GM19468 (cell line): Measurements from ENCODE around the gene C7orf57.
A peak's percentile ranks its signal among the peaks of the same experiment; 100 is the strongest.
"Not testable (repeated sequence)": the region's sequence is repeated elsewhere in the genome, so short reads cannot be mapped to it uniquely, and the experiment has no call there.

Experiments used
- ATAC-seq: cut with Tn5 transposase; IDR thresholded peaks from one replicate; pipeline ENCODE4 v1.9.1; 2021; ENCODE audit warnings: mild to moderate bottlenecking, moderate library complexity, moderate number of reproducible peaks; ENCODE audit not compliant: unreplicated experiment; ENCODE audit errors: extremely low read depth

The C7orf57 gene

GRCh38 chr7:48035301-48035966 is at the start of gene C7orf57:
C7orf57 (plus strand) TSS chr7:48035543; CDS start chr7:48036309, 766 bp downstream.
- ATAC-seq: peak; percentile 98

GRCh38 chr7:47988496-47989386 is 46.6 kb upstream of the C7orf57 start:
- no peak for ATAC-seq

GRCh38 chr7:47989607-47990400 is 45.5 kb upstream of the C7orf57 start:
- not testable (repeated sequence) for ATAC-seq

- no peak for ATAC-seq
Observed at GRCh38 chr7:47990592-47990991, 44.8 kb upstream of the C7orf57 start.

GRCh38 chr7:47991270-47991669 is 44.1 kb upstream of the C7orf57 start:
- ATAC-seq: no peak

GRCh38 chr7:47991741-47992311 is 43.5 kb upstream of the C7orf57 start:
- peak; percentile 90 for ATAC-seq

- ATAC-seq: no peak
Observed at GRCh38 chr7:47992446-47992845, 42.9 kb upstream of the C7orf57 start.

- no peak for ATAC-seq
Observed at GRCh38 chr7:47999413-47999812, 35.9 kb upstream of the C7orf57 start.

GRCh38 chr7:48000164-48000563 is 35.2 kb upstream of the C7orf57 start:
- ATAC-seq: not testable (repeated sequence)

GRCh38 chr7:48004032-48004431 is 31.3 kb upstream of the C7orf57 start:
- no peak for ATAC-seq

- ATAC-seq: no peak
Observed at GRCh38 chr7:48004638-48005037, 30.7 kb upstream of the C7orf57 start.

- no peak for ATAC-seq
Observed at GRCh38 chr7:48006866-48007265, 28.5 kb upstream of the C7orf57 start.

GRCh38 chr7:48009257-48009656 is 26.1 kb upstream of the C7orf57 start:
- no peak for ATAC-seq

- no peak for ATAC-seq
Observed at GRCh38 chr7:48009954-48010353, 25.4 kb upstream of the C7orf57 start.

GRCh38 chr7:48011323-48011722 is 24.0 kb upstream of the C7orf57 start:
- no peak for ATAC-seq

- no peak for ATAC-seq
Observed at GRCh38 chr7:48011951-48012350, 23.4 kb upstream of the C7orf57 start.

- ATAC-seq: no peak
Observed at GRCh38 chr7:48016641-48017040, 18.7 kb upstream of the C7orf57 start.

- no peak for ATAC-seq
Observed at GRCh38 chr7:48017674-48018073, 17.7 kb upstream of the C7orf57 start.

- ATAC-seq: no peak
Observed at GRCh38 chr7:48025624-48026023, 9.7 kb upstream of the C7orf57 start.

GRCh38 chr7:48028938-48029337 is 6.4 kb upstream of the C7orf57 start, which contains the start of gene SUN3:
SUN3 (minus strand) TSS chr7:48029107; CDS start chr7:48028938, 169 bp downstream.
- no peak for ATAC-seq
